Prostate gland (tissue), 2 donors: ENCODE results near the gene KCNK2.

ENCODE experiments used
- POLR2A ChIP-seq: fragments of 450-650 bp; IDR thresholded peaks from one replicate; pipeline ENCODE4 v1.6.1; 2016; ENCODE audit warnings: antibody characterized with exemption, mild to moderate bottlenecking
- TF ChIP-seq, protein P1 (sequence below), 4 experiments: fragments of 200-600 bp in 2 of 4; fragments of 450-650 bp in 2 of 4; sonication (generic) in 2 of 4; IDR thresholded peaks; 1 replicate in 3 of 4; 2 replicates in 1 of 4; pipeline ENCODE4 v1.5.1; 2016 to 2019; ENCODE audit warnings: antibody characterized with exemption in 4 of 4, mild to moderate bottlenecking in 2 of 4, moderate library complexity in 2 of 4

DNA sequence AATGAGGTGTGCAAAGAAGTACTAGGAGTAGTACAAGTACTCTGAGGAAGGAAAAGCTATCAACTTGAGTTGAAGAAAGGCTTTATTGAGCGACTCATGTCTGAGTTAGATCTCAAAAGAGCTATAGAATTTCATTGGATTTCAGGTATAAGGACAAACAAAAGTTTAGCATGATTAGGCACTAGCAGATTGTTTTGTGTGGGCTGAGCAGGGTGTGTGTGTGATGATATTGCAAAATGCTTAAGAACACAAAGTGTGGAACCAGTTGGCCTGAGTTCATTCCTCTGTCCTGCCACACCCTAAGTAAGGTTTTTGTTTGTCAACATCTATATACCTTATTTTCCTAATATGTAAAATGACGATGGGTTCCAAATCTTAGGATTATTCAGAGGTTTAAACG lies 158.9 kb downstream of the KCNK2 start:
- no peak for TF ChIP-seq POLR2A
- TF ChIP-seq, protein P1, sequence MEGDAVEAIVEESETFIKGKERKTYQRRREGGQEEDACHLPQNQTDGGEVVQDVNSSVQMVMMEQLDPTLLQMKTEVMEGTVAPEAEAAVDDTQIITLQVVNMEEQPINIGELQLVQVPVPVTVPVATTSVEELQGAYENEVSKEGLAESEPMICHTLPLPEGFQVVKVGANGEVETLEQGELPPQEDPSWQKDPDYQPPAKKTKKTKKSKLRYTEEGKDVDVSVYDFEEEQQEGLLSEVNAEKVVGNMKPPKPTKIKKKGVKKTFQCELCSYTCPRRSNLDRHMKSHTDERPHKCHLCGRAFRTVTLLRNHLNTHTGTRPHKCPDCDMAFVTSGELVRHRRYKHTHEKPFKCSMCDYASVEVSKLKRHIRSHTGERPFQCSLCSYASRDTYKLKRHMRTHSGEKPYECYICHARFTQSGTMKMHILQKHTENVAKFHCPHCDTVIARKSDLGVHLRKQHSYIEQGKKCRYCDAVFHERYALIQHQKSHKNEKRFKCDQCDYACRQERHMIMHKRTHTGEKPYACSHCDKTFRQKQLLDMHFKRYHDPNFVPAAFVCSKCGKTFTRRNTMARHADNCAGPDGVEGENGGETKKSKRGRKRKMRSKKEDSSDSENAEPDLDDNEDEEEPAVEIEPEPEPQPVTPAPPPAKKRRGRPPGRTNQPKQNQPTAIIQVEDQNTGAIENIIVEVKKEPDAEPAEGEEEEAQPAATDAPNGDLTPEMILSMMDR (IDR thresholded peaks at IDR 0.05) = no peak
